GM21723 (cell line): Measurements from ENCODE around the gene TRAK1.

ENCODE experiments used
- ATAC-seq: cut with Tn5 transposase; IDR thresholded peaks from one replicate; pipeline ENCODE4 v1.9.1; 2021; ENCODE audit warnings: mild to moderate bottlenecking, moderate library complexity; ENCODE audit not compliant: unreplicated experiment

Gene TRAK1

DNA sequence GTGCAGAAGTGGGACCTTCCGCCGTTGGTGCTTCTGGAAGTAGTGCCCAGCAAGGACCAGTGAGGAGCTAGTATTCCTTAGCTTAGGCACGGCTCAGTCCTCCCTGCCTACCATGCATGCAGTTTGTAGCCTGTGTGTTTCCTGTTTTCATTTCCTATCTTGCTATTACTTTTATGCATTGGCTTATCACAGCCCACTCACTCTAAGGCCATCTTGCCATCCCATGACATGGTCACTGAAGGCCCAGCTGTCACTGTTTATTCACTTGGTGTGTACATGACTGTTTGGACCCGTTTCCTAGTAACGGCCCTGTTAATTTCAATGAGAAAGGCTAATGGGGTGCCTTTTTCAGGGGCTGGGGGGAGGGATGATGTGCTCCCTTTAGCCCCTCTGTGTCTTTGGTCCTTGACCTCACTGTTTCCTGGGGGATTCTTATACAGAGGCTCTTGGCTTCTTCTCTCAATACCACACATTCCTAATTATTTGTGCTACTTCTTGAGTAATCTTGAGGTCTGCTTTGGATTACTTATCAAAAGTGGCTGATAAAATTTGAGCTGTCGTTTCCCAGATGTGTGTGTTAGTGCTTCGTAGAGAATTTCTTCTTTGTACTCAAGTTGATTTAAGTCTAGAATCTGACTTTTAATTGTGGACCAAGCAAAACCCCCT, 24.5 kb upstream of the TRAK1 start:
- ATAC-seq, result no peak

DNA sequence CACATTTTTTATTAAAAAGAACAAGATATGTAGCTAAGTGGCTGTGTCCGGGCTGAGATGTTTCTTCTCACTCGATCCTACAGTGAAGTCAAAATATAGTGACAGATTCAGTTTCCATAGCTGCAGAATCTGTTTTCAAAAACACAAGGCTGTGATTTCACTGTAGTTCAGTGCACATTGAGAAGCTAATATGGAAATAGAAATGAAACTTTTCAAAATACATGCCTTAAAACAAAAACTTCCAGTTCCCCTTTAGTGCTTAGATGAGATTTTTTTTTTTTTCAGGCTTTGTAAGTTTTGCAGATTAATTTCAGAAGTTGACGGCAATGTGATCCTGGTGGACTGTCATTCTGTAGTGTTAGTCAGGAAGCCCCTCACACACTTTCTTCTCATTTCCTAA, 23.8 kb upstream of the TRAK1 start:
- ATAC-seq, result peak; percentile 92

DNA sequence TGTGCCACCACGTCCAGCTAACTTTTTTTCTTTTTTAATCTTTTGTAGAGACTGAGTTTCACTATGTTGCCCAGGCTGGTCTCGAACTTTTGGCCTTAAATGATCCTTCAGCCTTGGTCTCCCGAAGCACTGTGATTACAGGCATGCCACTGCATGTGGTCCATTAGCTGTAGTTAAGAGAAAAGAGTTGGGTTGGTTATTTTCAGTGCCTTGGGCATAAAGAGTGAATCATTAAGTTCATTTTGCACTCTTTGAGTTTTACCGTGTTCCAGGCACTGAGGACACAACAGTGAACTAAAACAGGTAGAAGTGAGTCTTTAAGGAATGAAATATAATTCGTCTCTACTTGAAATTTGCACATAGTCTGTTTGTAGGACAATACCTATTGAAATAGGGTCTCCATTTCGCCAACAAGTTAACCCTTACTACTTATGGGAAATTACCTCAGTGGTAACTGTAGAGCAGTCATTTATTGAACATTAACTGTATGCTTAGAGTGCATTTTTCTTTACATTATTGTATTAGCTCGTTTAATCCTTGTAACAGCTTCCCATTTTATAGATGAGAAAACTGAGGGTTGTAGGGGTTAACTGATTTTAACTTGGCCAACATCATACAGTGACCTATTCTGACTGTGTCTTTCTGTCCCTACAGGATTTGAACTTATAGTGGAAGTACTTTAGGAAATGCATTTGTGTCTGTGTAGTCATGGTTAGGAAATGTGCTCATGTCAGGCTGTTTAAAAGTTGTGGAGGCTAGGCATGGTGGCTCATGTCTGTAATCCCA, 22.7 kb upstream of the TRAK1 start:
- no peak for ATAC-seq

DNA sequence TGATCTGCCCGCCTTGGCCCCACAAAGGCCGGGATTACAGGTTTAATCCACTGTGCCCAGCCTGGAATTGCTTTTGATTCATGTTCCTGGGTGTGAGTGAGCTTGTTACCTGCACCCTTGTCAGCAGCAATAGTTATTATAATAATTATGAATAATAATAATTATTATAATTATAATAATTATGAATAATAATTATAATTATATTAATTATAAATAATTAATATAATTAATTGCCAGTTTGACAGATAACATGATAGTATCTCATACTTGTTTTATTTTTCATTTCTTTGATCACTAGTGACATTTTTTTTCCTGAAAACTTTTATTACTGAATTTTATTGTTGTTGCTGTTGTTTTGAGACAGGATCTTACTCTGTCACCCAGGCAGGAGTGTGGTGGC, 21.1 kb upstream of the TRAK1 start:
- ATAC-seq, result no peak

DNA sequence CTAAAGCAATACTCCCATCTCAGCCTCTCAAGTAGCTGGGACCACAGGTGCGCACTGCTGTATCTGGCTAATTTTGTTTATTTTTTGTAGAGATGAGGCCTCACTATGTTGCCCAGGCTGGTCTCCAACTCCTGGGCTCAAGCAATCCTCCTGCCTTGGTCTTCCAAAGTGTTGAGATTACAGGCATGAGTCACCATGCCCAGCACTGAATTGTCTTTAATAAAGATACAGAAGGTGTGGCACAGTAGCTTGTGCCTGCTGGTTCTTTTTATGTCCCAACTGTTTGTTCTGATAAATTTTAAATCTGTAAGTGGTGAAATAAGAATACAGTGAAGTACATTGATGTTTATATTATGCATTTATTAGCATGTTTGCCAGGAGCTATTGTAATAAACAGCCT, 20.6 kb upstream of the TRAK1 start:
- no peak for ATAC-seq

DNA sequence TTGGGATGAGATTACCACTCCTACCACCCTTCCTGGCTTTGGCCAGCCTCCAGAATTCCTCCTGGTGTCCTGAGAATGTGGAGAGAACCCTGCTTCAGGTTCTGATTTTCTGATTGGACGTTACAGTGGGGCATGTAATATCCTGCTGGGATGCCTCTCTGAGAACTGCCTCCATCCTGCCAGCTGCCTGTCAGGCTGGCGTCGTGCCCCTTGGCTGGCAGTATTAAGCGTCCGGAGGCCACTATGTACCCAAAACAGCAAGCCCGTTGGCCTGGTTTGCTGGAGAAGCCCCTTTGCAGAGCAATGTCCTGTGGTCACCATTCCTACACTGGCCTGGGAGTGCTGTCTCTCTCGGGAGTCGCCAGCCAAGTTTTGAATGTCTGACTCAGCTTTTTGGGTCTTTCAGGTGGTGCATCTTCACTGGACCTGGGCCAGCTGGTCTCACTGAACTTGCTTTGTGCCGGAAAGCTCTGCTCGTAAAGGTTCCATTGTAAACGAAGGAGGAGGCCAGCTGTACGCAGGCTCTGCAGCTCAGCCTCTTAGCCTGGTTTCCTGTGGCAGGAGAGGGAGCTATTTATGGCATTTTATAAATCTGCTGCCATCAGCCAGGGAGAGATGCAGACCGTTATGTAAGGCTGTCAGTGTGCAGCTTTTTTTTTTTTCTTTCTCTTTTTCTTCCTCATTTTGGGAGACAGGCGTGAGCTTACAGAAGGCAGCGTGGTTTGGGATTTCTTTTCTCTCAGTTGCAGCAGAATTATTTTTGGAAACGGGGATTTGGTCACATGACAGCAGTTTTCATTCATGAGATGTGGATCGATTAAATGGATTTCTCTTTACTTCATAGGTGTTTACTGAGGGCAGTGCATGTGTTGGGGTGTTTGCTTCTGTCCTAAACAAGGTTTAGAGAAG, 19.0 kb upstream of the TRAK1 start:
- peak; percentile 50 for ATAC-seq

DNA sequence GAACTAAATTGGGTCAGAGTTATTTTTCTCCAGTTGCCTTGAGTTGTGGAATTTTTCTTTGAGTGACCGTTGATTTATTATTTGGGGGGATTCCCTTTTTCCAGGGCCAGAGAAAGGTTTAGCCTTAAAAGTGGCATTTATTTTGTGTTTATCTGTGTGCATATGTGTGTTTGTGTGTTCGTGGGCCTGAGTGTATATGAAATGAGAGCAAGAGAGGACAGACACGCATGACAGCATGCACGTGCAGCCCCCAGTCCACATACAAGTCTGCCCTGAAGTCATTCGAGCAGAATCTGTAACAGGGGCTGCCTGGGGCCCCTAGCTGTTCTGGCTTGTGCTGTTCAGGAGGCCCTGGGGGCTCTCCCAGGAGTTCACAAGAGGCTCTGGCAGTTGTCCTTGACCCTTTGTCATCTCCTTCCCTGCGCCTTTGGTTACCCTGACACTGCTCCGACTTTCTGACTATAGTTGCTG, 18.3 kb upstream of the TRAK1 start:
- no peak for ATAC-seq

DNA sequence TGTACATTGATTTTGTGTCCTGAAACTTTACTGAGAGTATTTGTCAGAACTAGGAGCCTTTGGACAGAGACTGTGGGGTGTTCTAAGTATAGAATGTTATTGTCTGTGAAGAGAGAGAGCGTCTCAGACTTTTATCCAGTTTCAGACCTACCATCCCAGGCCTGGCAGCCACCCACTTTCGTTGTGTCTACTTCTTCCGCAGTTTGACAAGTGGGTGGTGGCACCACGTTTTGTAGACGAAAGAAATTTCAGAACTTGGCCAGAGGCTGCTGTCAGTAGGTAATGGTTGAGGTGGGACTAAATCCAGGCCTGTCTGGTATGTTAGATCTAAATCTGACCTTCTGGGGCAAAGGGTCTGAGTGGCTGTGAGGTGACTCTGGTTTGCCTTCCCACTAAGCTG, 13.4 kb upstream of the TRAK1 start:
- no peak for ATAC-seq

DNA sequence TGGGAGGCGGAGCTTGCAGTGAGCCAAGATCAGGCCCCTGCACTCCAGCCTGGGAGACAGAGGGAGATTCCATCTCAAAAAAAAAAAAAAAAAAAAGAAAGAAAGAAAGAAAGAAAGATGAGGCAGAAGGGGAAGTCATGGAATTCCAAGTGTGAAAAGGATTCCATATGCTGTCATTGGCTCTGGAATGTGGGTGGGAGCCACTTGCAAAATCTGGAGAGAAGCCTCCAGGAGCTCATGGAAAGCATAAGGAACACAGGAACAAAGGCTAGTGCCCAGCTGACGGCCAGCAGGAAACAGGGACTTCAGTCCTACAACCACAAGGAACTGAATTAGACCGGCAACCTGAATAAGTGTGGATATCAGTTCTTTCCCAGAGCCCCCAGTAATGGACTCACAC, 12.5 kb upstream of the TRAK1 start:
- no peak for ATAC-seq

DNA sequence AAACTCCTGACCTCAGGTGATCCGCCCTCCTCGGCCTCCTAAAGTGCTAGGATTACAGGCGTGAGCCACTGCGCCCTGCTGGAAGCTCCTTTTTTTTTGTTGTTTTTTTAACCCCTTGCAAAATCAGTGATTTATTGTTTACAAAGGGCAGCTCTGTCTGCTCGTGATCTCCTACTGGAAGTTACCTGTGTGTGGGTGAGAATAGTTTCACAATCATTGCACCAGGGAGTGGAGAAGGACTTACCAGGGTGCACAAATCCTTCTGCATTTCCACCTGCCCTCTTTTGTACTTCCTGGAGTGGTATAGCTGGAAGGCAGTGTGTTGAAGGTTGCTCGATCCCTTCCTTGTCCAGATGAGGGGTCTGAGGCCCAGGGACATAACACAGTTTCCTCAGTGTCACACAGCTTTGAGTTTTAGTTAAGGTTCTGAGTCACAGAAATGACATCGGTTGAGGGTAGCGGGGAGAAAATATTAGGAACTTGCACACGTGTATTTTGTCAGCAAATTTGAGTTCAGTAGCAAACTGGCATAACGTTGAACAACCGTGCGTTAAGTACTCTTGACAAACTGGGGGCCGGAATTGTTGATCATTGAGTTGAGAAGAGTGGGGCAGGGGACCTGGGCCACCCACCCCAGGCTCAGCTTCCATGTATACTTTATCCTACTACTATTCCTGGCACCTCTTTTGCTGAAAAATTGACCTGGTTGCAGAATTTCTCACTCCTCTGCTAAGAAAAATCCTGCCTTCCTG, 11.3 kb upstream of the TRAK1 start:
- no peak for ATAC-seq

DNA sequence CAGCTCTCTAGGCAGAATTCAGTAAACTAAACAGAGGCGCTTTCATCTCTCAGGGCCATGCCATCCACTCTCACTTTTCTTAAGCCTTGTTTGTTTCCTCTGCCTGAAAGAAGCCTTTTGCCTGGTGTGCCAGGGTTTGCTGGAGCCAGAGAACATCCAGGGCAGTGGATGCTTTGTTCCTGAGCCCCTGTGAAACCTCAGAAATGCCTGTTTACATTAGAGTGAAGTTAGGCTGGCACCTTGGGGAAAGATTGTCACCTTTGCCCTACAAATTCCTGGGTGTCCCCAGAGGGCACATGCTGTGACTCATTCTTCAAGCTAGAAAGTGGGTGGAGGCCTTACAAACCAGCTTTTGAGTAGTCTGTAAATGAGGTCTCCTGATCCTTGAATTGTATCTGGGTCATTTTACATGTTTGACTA, 10.7 kb upstream of the TRAK1 start:
- no peak for ATAC-seq

DNA sequence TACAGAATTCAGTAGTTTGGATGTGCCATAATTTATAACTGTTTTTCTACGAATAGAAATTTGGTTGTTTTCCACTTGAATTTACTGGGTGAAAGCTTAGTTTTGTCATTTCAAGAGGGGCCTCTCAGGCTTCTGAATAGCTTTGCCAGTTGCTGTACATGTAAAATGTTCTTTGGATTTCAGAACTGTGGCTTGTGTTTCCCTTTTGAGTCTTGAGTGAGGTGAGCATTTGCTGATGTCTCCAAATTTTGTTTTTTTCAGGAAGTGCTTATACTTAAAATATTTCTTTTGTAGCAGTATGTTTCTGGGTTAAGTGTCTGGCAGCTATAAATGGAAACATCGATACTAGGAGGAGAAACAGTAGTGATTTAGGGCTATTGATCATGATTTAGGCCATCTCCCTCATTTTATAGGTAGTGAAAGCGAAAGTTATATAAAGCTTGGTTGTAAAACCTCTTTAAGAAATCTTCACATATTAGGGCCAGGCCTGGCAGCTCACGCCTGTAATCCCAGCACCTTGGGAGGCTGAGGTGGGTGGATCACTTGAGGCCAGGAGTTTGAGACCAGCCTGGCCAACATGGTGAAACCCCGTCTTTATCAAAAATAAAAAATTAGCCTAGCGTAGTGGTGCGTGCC, 9.2 kb upstream of the TRAK1 start:
- ATAC-seq, result no peak

DNA sequence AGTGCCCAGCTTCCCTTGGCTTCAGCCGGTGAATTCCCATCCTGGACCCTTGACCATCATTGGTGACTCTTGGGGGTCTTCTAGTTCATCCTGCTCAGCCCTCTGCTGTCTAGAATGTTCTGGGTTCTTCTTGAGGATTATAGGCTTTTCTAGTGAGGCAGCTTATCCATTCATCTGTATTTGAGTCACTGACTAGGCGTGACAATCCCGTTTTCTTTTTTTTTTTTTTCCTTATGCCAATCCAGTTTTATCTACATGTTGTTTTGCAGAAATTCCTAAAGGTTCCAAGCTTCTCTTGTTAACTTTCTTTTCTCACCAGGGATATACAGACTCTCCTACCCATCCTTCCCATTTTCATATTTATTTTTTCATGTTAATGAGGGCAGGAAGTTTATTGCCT, 6.6 kb upstream of the TRAK1 start:
- no peak for ATAC-seq

DNA sequence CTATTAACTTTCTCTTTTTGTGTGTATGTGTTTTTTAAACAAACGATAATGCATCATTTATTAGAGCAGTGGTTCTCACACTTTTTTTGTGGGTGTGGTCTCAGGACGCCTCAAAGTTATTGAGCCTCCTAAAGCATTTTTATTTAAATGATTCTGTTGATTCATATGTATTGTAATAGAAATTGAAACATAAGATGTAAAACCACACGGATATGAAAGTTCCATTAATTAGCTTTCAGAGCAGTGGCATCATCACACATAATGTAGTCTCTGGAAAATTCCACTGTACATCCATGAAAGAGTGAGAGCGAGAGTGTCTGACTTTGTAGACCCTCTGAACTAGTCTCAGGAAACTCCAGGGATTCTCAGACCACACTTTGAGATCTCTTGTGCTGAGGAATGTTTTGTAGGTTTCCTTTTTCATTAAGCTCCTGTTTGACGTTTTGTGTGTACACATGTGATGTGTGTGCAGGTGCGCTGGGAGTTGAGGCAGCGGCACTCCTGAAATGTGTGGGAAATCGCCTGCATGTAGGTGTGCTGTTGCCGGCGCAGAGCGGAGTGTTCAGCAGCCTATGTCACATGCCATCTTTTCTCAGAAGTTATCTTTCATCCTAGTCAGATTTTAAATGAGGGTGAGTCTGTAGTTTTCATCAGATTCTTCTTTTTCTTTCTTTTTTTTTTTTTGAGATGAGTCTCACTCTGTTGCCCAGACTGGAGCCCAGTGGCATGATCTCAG, 5.3 kb upstream of the TRAK1 start:
- ATAC-seq, result no peak

DNA sequence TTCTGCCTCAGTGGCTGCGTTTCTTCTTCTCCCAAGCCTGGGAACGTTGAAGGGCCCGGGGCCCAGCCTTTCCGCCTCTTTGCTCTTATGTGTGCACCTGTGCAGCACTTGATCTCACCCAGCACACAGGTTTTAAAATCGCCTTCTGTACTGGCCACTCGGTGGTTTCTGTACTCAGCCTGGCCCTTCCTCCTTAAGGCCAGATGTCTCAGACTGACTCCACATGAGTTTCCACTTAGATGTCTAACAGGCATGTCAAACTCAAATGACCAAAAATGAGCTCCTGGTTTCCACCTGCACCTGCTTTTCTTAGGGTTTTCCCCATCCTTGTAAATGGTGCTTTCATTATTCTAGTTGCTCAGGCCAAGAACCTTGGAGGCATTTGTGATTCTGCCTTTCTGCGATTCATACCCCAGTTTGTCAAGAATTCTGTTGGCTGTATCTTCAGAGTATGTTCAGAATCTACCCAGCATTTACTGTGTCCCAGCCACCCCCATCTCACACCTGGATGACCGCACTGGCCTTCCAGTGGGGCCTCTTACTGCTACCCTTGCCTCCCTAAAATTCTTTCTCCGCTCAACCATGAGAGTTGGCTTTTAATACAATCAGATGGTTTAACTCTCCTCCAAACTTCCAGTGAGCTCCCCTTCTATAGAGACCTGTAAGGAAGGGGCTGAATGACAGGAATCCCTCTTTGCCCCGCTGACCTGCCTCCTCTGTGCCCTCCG, 2.2 kb upstream of the TRAK1 start:
- peak; percentile 71 for ATAC-seq

DNA sequence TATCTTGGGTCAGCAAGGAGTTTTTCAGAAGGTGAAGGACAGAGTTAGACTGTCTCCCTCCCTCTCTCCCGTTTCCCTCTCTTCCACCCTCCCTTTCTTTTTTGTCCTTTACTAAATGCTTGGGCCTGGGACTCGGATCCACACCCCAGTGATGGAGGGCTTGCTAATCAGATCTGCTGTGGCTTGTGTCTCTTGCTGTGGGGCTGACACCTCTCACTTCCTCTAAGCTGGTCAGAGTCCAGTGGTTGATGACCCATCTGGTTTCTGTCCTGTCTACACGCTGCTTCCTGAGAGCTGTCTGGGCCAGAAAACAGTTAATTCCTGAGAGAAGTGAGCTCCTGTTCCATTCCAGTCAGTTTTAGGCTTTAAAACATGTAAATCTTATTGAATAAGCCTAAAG, 849 bp downstream of the TRAK1 start:
- no peak for ATAC-seq

DNA sequence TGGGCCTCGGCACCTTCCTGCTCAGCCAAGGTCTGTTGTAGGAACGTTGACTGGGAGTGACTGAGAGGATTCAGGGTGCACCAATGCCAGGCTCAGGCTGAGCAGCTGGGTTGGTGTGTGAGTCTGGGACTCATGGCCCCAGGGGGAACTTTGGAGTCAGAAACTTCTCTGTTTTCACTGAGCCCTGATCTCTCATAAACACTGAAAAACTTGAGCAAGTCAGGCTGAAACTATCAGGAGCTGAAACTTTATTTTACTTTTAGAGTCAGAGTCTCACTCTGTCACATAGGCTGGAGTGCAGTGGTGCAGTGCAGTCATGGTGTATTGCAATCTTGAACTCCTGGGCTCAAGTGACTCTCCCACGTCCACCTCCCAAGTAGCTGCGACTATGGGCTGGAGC, 3.0 kb downstream of the TRAK1 start:
- peak; percentile 65 for ATAC-seq

DNA sequence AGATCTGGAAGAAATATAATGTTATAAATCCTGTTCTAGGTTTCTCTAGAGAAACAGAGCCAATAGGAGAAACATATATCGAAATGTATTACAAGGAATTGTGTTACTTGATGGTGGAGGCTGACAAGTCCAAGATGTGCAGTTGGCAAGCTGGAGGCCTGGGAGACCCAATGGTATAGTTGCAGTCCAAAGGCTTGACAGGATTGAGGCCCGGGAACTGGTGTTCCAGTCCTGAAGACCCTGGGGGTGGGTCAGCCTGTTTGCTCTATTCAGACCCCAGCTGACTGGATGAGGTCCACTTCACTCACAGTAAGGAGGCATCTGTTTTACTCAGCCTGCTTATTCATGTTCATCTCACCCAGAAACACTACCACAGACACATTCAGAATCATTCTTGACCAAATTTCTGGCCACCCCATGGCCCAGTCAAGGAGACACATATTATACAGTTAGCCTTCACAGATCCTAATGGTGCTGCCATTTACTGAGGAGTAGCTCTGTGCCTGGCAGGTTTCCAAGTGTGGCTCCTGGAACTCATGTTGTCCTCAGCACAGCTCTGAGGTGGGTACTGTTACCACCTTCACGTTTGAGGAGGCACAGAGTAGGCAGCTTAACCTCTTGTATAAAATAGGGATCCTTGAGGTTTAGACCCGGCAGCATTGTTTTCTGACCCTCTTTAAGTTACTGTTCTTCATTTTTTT, 3.7 kb downstream of the TRAK1 start:
- ATAC-seq, result no peak
